GM19468 (cell line): ENCODE measurements around the gene SLC5A10.
A peak's percentile ranks its signal among the peaks of the same experiment; 100 is the strongest.
"Not testable (repeated sequence)": the region's sequence is repeated elsewhere in the genome, so short reads cannot be mapped to it uniquely, and the experiment has no call there.

Source experiments
- ATAC-seq: cut with Tn5 transposase; IDR thresholded peaks from one replicate; pipeline ENCODE4 v1.9.1; 2021; ENCODE audit warnings: mild to moderate bottlenecking, moderate library complexity, moderate number of reproducible peaks; ENCODE audit not compliant: unreplicated experiment; ENCODE audit errors: extremely low read depth

The SLC5A10 gene

DNA sequence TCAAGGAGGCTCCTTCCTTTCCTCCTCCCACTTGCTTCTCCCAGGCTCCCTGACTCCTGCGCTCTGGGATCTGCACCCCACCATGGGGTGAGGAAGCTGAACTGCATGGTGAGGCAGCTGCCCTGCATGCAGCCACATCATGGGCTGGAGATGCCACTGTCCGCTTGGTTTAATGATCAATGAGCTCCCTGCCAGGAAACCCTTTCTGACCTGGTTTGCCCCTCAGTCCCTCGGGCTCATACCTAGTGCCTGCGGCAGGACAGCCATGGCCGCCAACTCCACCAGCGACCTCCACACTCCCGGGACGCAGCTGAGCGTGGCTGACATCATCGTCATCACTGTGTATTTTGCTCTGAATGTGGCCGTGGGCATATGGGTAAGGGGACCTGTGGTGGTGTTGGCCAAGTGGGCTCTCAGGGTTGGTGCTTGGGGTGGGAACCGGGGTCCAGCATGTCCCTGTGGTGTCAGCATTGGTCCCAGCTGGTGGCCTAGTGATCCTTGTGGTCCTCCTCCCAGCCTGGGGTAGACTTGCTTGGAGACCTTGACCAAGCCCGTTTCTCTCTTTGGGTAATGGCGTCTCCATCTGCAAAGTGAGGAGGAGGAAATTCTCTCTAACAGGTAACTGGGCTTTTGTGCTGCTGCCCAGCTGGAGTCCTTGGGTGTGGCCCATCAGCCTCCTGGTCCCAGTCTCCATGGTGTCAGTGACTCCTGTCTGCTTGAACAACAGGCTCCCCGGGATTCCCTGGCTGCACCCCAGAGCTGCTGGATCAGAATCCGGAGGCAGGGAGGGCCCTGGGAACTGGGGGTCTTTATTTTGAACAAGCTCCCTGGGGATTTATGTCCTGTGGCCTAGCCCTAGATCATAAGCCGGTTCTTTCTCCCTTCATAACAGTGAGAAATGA is at the start of gene SLC5A10:
Gene SLC5A10 (plus strand): TSS at position 225 of the 902 bp plus-strand sequence. CDS start 41 bp downstream, at position 266.
- ATAC-seq, result no peak

GRCh38 chr17:18904482-18904881 is 47.5 kb upstream of the SLC5A10 start:
- ATAC-seq, result no peak

DNA sequence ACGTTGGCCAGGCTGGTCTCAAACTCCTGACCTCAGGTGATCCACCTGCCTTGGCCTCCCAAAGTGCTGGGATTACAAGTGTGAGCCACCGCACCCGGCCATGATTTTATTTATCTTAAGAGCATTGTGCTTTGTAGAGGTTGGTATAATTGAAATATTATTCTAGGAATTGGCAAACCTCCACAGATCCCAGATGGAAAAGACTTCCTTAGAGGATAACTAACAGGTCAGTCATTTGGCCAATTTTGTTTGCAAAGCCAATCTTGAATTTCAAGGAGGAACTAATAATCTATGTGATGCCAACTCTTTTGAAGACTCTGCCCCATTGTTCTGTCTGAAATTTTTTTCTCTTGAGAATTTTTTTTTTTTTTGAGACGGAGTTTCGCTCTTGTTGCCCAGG is 46.7 kb upstream of the SLC5A10 start:
- no peak for ATAC-seq

GRCh38 chr17:18910326-18910725 is 41.6 kb upstream of the SLC5A10 start:
- ATAC-seq, result no peak

DNA sequence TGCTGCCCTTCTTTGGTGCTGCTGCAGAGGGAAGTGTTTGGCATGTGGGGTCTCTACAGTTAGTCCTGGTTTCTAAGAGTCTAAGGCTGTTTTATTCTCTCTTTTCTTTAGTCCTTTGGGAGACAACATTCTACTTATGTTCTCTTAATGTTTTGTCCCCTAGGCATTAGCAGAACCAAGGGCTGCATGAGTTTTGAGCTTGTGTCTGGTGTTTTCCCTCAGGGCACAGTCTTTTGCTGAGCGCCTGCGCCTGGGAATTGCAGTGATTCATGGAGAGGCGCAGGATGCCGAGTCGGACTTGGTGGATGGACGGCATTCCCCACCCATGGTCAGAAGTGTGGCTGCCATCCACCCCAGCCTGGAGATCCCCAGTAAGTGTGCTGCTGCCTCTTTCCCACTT is 41.1 kb upstream of the SLC5A10 start:
- no peak for ATAC-seq

GRCh38 chr17:18916816-18917500 is 35.0 kb upstream of the SLC5A10 start:
- ATAC-seq, result no peak

DNA sequence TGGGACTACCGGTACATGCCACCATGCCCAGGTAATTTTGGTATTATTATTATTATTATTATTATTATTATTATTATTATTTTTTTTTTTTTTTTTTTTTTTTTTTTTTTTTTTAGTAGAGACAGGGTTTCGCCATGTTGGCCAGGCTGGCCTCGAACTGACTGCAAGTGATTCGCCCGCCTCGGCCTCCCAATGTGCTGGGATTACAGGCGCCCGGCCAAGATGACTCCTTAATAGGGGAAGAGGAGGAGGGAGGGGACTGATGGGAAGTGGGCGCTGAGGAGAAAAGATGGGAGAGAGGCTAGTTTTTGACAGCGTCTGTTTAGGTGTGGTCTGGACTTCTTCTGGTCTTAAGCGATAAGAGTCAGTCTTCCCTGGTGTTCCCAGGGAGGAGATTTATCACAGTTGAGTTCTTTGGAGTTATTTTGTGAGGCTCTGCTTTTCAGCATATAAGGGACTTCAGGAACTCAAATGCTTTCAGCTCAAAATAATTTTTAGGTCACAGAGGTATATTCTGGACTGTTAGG is 34.4 kb upstream of the SLC5A10 start:
- no peak for ATAC-seq

GRCh38 chr17:18919963-18920362 is 32.0 kb upstream of the SLC5A10 start:
- ATAC-seq, result no peak

DNA sequence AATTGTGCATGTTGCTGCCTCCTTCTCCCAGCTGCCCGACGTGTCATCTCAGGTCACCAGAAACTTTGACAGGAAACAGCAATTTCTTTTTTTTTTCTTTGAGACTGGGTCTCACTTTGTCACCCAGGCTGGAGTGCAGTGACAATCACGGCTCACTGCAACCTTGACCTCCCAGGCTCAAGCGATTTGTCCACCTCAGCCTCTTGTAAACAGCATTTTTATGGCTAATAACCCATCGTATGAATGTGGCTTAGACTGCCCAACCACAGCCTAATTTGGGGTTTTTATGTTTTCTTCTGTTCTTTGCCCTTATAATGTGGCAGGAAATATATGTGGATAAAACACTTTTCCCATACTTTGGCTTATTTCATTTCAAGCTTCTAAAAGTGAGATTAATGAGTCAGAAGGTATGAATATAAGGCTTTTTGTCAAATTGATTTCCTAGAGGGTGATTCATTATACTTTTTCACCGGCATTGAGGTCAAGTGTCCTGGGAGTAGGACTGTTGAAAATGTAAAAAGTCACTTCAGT is 31.0 kb upstream of the SLC5A10 start:
- no peak for ATAC-seq

GRCh38 chr17:18921485-18921884 is 30.5 kb upstream of the SLC5A10 start:
- no peak for ATAC-seq

- peak; percentile 42 for ATAC-seq
Measured at GRCh38 chr17:18921912-18922451, 30.0 kb upstream of the SLC5A10 start.

GRCh38 chr17:18922596-18922995 is 29.4 kb upstream of the SLC5A10 start:
- not testable (repeated sequence) for ATAC-seq

DNA sequence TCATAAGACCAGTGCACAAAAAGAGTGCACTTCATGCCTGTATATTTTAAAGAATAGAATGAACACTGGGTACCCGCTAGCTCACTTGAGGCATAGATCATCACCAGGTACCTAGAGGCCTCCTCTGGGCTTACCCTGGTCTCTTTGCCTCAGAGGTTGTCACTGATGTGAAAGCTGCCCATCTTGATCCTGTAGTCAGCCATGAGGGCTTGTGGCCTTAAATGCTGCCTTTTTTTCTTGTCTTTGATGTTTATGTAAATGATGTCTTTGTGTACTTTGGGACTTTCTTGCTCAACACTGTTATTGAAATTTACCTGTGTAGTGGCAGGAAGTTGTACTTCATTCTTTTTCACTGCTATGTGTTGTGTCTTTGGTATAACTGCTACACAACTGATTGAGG is 26.8 kb upstream of the SLC5A10 start:
- ATAC-seq, result no peak

DNA sequence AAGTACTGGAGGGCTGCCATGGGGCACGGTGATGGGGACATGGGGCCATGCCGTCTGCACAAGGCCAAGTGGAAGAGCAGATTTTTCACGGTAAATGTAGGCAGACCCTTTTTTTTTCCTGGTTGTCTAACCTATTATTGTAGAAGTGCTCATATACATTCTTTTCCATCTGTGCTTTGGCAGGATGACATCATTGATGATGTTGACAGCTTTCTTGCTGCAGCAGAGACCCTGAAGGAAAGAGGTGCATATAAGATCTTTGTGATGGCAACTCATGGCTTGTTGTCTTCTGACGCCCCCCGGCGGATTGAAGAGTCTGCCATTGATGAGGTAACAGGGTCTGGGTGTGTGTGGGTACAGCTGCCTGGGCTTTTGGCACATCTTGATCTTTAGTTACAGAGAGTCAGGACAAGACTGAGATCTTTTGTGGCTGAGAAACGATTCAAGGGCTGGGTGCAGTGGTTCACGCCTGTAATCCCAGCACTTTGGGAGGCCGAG is 23.3 kb upstream of the SLC5A10 start:
- no peak for ATAC-seq

GRCh38 chr17:18932360-18933055 is 19.5 kb upstream of the SLC5A10 start:
- ATAC-seq, result no peak

DNA sequence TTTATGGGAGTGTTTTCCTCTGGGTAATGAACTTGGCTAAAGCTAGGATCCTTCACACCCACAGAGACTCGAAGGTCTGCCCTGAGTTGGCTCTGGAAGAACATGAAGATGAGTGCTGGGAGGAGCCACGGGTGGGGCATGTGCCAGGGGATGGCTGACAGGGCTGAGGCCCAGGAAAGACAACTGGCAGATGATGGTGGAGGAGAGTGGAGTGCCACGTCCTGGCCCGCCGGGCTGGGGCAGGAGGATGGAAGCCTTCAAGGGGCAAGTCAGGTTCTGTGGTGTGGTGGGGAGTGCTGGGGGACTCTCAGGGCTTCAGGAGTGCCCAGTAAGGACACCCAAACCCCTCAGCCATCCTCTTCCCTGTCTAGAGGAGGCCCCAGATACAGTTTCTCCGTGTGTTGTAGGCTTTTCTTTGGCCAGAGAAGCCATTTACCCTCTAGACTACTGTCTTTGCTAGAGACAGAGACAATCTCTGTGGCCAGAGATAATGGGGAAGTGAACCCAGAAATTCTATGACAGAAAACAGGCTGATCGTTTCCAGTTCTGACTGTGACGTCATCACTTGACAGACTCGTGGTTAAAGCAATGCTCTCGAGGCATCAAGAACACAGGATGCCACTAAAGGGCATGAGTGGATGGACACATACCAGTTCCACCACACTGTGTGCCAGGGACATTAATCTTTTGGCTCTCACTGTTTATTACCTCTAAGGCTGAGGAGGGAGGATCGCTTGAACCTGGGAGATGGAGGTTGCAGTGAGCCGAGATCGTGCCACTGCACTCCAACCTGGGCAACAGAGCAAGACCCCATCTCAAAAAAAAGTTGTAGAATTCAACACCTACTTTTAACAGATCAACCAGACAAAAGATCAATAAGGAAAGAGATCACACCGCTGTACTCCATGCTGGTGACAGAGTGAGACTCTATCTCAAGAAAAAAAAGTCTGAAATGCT is 18.6 kb upstream of the SLC5A10 start:
- no peak for ATAC-seq

DNA sequence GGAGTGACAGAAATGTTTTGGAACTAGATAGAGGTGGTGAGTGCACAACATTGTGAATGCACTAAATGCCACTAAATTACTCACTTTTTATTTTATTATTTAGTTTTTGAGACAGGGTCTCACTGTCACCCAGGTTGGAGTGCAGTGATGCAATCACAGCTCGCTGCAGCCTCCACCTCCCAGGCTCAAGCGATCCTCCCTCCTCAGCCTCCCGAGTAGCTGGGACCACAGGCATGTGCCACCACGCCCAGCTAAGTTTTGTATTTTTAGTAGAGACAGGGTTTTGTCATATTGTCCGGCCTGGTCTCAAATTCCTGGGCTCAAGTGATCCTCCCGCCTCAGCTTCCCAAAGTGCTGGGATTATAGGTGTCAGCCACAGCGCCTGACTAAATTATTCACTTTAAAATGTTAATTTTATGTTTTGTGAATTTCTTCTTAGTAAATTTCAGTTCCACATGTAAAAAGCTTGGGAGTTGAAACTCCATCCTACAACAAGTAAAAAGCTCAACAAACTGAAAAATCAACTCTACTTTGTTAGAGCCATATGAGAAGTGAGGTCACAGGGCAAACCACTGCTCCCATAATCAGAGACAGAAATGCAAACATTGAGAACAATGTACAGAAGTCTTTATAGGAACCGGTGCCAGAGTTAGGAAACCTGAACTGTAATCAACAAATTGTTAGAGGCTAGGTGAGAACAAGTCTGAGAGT is 13.8 kb upstream of the SLC5A10 start:
- no peak for ATAC-seq

DNA sequence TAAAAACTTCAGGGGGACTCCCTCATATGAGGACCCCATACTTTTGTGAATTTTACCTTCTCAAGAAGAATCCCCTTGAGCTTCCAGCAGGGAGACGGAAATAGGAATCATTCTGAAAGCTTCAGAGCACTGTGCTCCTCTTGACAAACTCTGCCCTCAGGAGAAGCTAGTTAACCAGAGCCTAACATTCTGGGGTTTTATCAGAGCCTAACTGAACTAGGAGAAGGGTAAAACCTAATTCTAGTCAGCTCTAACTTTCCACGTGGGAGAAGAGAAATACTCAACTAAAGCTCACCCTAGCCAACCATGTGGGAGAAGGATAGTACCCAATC is 13.3 kb upstream of the SLC5A10 start:
- no peak for ATAC-seq
